ENCODE data around the gene TGFB2. TPM values are rescaled to one million over a fixed set of nuclear protein-coding genes. Genes with fewer than 3 reads are reported as not detected.
A peak's percentile ranks its signal among the peaks of the same experiment; 100 is the strongest.

Gene TGFB2
- 10.2 and 14.8 TPM in 2 replicates for polyA plus RNA-seq (2011; rRNA removed)
- polyA minus RNA-seq (2011; rRNA and poly(A)+ RNA removed), result 6.3 and 11.5 TPM in 2 replicates

DNA sequence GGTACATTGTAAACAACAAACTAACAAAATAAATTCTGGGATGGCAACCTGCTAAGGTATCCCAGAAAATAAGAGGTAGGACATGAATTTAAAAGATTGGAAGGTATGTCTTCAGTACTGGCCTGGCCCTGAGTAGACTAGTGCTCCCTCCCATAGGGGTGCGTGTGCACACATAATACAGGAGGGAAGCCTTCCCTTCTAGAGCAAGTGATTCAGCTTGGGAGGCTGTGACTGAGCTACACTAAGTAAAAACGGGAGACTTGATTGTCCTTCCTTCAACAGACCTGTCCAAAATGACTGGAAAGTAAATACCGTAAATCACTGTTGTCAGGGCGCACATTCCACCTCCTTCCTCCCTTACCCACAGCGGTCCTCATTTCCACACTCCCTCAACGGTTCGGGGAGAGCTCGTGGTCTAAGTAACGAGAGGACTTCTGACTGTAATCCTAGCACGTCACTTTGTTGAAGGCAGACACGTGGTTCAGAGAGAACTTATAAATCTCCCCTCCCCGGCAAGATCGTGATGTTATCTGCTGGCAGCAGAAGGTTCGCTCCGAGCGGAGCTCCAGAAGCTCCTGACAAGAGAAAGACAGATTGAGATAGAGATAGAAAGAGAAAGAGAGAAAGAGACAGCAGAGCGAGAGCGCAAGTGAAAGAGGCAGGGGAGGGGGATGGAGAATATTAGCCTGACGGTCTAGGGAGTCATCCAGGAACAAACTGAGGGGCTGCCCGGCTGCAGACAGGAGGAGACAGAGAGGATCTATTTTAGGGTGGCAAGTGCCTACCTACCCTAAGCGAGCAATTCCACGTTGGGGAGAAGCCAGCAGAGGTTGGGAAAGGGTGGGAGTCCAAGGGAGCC lies at the start of gene TGFB2:
Gene TGFB2, plus strand, starts transcription at position 523 of the 859 bp plus-strand sequence. CDS start 1,366 bp downstream, outside the sequence.
- ChIA-PET CTCF (interaction anchor here (0.6 to 3.6 kb wide), 12 partner anchors 9 to 1316 kb away, joined by 3 to 18 read pairs (median 3); no protein-coding TSS in a partner anchor), POLR2A (interaction anchor here (0.5 to 1.9 kb wide), 20 partner anchors 9 to 1222 kb away, joined by 3 to 8 read pairs (median 3); no protein-coding TSS in a partner anchor)
- Histone ChIP-seq H3K4me3 (ENCODE audit: low read depth, low read length) (peak within 1 kb of the TSS; percentile 75), H3K9me3 (ENCODE audit: control insufficient read depth, insufficient read depth, low read length) (no peaks in the 10 kb centered on the region), H3K27me3 (ENCODE audit: control insufficient read depth, insufficient read depth, low read length) (no peaks in the 10 kb centered on the region), H3K27ac (ENCODE audit: low read depth, low read length) (peak within 1 kb of the TSS; percentile 80)
- TF ChIP-seq, protein P1, sequence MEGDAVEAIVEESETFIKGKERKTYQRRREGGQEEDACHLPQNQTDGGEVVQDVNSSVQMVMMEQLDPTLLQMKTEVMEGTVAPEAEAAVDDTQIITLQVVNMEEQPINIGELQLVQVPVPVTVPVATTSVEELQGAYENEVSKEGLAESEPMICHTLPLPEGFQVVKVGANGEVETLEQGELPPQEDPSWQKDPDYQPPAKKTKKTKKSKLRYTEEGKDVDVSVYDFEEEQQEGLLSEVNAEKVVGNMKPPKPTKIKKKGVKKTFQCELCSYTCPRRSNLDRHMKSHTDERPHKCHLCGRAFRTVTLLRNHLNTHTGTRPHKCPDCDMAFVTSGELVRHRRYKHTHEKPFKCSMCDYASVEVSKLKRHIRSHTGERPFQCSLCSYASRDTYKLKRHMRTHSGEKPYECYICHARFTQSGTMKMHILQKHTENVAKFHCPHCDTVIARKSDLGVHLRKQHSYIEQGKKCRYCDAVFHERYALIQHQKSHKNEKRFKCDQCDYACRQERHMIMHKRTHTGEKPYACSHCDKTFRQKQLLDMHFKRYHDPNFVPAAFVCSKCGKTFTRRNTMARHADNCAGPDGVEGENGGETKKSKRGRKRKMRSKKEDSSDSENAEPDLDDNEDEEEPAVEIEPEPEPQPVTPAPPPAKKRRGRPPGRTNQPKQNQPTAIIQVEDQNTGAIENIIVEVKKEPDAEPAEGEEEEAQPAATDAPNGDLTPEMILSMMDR (IDR thresholded peaks at IDR 0.05; ENCODE audit: low read depth, low read length), result peak; percentile 36; the same call in 1 of the 2 replicates
- DNase-seq (ENCODE audit: low read depth, low spot score), result no peak

DNA sequence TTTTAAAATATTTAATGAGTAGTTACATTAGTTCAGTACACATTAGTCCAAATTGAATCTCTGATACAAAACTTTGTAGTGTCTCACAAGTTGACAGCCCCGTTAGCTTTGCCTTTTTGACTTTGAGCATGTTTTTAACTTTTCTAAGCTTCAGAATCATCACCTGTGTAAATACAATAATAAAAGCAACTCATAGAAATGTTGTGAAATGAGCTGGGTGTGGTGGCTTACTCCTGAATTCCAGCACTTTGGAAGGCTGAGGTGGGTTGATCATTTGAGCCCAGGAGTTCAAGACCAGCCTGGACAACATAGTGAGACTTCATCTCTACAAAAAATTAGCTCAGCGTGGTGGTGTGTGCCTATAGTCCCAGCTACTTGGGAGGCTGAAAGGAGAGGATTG lies 49.0 kb upstream of the TGFB2 start:
- H3K27me3 ChIP-seq (ENCODE audit: control insufficient read depth, insufficient read depth, low read length), result no peaks in the 10 kb centered on the region
- no peaks in the 10 kb centered on the region for H3K9me3 ChIP-seq (ENCODE audit: control insufficient read depth, insufficient read depth, low read length)
- TF ChIP-seq, protein P1 (IDR thresholded peaks at IDR 0.05; ENCODE audit: low read depth, low read length), result no peak
- POLR2A ChIA-PET, result interaction anchor here (1.4 kb wide), 1 partner anchor 11 kb away, joined by 5 read pairs; the partner anchor contains the start of gene RRP15
- no peak overlapping the region for H3K4me3 ChIP-seq (ENCODE audit: low read depth, low read length)
- no peak for DNase-seq (ENCODE audit: low read depth, low spot score)
- no peak overlapping the region for H3K27ac ChIP-seq (ENCODE audit: low read depth, low read length)
- CTCF ChIA-PET, result interaction anchor here (0.8 to 2.4 kb wide), 4 partner anchors 25 to 1516 kb away, joined by 3 to 7 read pairs (median 6); no protein-coding TSS in a partner anchor

DNA sequence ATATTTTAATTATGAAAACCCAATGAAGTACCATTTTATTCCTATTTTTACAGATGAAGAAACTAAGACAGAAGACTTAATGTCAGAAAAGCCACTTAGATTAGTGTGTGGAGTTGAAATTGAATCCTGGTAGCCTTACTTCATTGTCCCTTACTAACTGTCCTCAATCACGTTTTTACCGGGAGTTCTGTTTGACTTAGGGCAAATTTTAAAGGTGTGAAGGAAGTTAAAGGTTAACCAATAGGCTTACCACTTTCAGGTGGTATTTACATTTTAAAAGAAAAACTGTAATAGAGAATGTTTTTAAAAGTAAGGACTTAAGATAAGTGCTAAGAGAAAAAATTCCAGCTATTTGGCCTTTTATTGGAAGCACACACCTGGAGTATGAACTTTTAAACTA lies 47.7 kb upstream of the TGFB2 start:
- no peaks in the 10 kb centered on the region for H3K9me3 ChIP-seq (ENCODE audit: control insufficient read depth, insufficient read depth, low read length)
- DNase-seq (ENCODE audit: low read depth, low spot score), result no peak
- H3K27ac ChIP-seq (ENCODE audit: low read depth, low read length), result no peak overlapping the region
- ChIA-PET CTCF (interaction anchor here (0.5 kb wide), 1 partner anchor 67 kb away, joined by 6 read pairs; no protein-coding TSS in a partner anchor), POLR2A (no interaction called here)
- H3K27me3 ChIP-seq (ENCODE audit: control insufficient read depth, insufficient read depth, low read length), result no peaks in the 10 kb centered on the region
- TF ChIP-seq, protein P1 (IDR thresholded peaks at IDR 0.05; ENCODE audit: low read depth, low read length), result no peak
- no peak overlapping the region for H3K4me3 ChIP-seq (ENCODE audit: low read depth, low read length)

DNA sequence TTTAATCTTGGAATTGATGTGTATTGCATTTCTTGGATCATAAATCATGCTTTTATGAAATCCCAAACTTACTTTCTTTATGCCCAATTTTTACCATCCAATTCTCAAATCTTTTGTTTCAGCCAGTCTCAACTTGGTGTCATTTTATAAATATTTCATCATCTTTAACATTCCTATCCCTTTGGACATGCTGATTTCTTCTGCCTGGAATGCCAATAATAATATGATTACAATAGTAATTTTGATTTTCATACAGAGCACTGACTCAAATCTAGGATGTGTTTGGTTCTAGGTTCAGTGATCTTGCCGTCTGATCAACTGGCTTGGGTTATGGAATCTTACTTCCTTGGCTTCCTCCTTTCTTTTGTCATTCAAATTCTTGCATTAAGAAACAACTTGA lies 47.3 kb upstream of the TGFB2 start:
- CTCF ChIA-PET, result interaction anchor here (0.5 to 2.0 kb wide), 3 partner anchors 14 to 1265 kb away, joined by 3 to 13 read pairs (median 3); no protein-coding TSS in a partner anchor
- TF ChIP-seq, protein P1 (IDR thresholded peaks at IDR 0.05; ENCODE audit: low read depth, low read length), result no peak
- DNase-seq (ENCODE audit: low read depth, low spot score), result no peak

More for the DNA sequence above, 47.3 kb upstream of the TGFB2 start:
- no peaks in the 10 kb centered on the region for H3K27me3 ChIP-seq (ENCODE audit: control insufficient read depth, insufficient read depth, low read length)
- H3K27ac ChIP-seq (ENCODE audit: low read depth, low read length), result no peak overlapping the region
- POLR2A ChIA-PET, result no interaction called here
- no peak overlapping the region for H3K4me3 ChIP-seq (ENCODE audit: low read depth, low read length)
- no peaks in the 10 kb centered on the region for H3K9me3 ChIP-seq (ENCODE audit: control insufficient read depth, insufficient read depth, low read length)

Data from AG04450 (cell line).